ENCODE results near the gene CCDC159.

DNA sequence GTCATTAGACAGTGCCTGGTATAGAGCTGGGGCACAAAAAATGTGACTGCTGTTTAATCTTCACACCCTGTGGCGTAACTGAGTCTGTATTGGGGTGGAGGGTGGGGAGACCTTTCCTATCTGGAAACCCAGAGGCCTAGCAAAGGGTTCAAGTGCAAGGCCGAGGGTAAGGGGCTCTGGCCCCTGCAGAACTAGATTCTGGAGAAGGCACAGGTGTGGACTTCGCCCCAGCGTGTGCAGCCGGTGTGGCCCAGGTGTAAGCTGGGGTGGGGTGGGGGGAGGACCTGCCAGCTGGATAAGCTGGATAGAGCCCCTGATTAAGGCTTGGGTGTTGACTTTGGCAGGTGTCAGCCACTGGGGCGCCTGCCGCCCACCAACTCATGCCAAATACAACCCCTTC lies 8.2 kb upstream of the CCDC159 start:
- TF ChIP-seq, protein P1, sequence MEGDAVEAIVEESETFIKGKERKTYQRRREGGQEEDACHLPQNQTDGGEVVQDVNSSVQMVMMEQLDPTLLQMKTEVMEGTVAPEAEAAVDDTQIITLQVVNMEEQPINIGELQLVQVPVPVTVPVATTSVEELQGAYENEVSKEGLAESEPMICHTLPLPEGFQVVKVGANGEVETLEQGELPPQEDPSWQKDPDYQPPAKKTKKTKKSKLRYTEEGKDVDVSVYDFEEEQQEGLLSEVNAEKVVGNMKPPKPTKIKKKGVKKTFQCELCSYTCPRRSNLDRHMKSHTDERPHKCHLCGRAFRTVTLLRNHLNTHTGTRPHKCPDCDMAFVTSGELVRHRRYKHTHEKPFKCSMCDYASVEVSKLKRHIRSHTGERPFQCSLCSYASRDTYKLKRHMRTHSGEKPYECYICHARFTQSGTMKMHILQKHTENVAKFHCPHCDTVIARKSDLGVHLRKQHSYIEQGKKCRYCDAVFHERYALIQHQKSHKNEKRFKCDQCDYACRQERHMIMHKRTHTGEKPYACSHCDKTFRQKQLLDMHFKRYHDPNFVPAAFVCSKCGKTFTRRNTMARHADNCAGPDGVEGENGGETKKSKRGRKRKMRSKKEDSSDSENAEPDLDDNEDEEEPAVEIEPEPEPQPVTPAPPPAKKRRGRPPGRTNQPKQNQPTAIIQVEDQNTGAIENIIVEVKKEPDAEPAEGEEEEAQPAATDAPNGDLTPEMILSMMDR (conservative IDR thresholded peaks at IDR 0.05), result no peak
- no peak for TF ChIP-seq EZH2 (IDR thresholded peaks at IDR 0.05; ENCODE audit: low read depth)
